HepG2 (cell line): ENCODE data around the gene CDK6. TPM values are rescaled to one million over a fixed set of nuclear protein-coding genes. Genes with fewer than 3 reads are reported as not detected.

Source experiments
- KDM1A ChIP-seq: IDR thresholded peaks from 2 replicates; pipeline ENCODE4 v1.6.1; 2016; ENCODE audit warnings: missing compliant biosample characterization
- STAT5B ChIP-seq: sonication (generic); formaldehyde crosslinking; IDR thresholded peaks from 2 replicates; pipeline ENCODE4 v1.4.0; 2020; ENCODE audit warnings: missing genetic modification reagents
- polyA plus RNA-seq, 8 experiments: library from polyadenylated mRNA; depleted of rRNA in 3 of 8; stranded (reverse) in 7 of 8; unstranded in 1 of 8; fragments of >200 nt; fragmentation: Illumina TruSeq in 4 of 8; extraction: Trizol in 4 of 8; gene quantifications; 2 replicates each; pipeline versions ENCODE4 v1.2.1 to v1.2.3, GENCODE V29; 2011 to 2016; ENCODE audit warnings: low read depth in 4 of 8, missing spikeins in 1 of 8, mixed read lengths in 1 of 8; ENCODE audit not compliant: insufficient read depth in 1 of 8
- total RNA-seq, 5 experiments: library from RNA; depleted of rRNA; stranded (reverse); fragments of >200 nt; fragmentation: Illumina TruSeq; extraction: Trizol; gene quantifications; 2 replicates each; pipeline ENCODE4 v1.2.3, GENCODE V29; 2016; ENCODE audit warnings: low read depth in 1 of 5
- TF ChIP-seq, protein P1 (sequence below): sonication (generic); formaldehyde crosslinking; IDR thresholded peaks from 2 replicates; pipeline ENCODE4 v1.4.0; 2020; ENCODE audit warnings: missing genetic modification reagents
- TF ChIP-seq, protein P2 (sequence below): sonication (generic); formaldehyde crosslinking; IDR thresholded peaks from 2 replicates; pipeline ENCODE4 v1.5.0; 2020; ENCODE audit warnings: mild to moderate bottlenecking, missing genetic modification reagents
- TF ChIP-seq, protein P3 (sequence below): sonication (generic); formaldehyde crosslinking; IDR thresholded peaks from 2 replicates; pipeline ENCODE4 v1.8.0; 2022; ENCODE audit warnings: mild to moderate bottlenecking, missing genetic modification reagents, moderate library complexity
- TF ChIP-seq, protein P4 (sequence below): sonication (generic); formaldehyde crosslinking; IDR thresholded peaks from 2 replicates; pipeline ENCODE4 v1.4.0; 2020; ENCODE audit warnings: missing genetic modification reagents, mild to moderate bottlenecking, borderline replicate concordance

Gene CDK6
- total and polyA plus RNA-seq, 2 of the 13 experiments (the other 11 are each of a cell fraction or from before 2014, with no cell fraction given) = 34.6 to 90.8 TPM

DNA sequence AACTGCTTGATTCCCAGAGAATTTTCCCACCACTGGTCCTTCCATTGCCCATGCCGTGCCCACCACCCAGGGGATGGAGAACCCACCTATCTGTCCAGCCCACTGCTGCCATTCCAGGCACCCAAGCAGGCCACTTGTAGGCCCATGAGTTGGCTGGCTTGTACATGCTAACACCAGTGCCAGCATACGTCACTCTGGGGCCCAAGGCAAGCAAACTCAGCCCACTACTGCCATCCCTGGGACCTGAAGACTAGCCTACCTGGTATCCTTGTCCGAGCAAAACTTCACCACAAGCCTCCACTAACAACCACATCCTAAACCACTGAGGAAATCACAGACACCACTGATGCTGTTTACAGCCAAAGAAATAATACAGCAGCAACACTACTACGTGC is 44.7 kb upstream of the CDK6 start (continued):
- TF ChIP-seq, protein P1, sequence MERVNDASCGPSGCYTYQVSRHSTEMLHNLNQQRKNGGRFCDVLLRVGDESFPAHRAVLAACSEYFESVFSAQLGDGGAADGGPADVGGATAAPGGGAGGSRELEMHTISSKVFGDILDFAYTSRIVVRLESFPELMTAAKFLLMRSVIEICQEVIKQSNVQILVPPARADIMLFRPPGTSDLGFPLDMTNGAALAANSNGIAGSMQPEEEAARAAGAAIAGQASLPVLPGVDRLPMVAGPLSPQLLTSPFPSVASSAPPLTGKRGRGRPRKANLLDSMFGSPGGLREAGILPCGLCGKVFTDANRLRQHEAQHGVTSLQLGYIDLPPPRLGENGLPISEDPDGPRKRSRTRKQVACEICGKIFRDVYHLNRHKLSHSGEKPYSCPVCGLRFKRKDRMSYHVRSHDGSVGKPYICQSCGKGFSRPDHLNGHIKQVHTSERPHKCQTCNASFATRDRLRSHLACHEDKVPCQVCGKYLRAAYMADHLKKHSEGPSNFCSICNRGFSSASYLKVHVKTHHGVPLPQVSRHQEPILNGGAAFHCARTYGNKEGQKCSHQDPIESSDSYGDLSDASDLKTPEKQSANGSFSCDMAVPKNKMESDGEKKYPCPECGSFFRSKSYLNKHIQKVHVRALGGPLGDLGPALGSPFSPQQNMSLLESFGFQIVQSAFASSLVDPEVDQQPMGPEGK = no peak
- TF ChIP-seq, protein P2, sequence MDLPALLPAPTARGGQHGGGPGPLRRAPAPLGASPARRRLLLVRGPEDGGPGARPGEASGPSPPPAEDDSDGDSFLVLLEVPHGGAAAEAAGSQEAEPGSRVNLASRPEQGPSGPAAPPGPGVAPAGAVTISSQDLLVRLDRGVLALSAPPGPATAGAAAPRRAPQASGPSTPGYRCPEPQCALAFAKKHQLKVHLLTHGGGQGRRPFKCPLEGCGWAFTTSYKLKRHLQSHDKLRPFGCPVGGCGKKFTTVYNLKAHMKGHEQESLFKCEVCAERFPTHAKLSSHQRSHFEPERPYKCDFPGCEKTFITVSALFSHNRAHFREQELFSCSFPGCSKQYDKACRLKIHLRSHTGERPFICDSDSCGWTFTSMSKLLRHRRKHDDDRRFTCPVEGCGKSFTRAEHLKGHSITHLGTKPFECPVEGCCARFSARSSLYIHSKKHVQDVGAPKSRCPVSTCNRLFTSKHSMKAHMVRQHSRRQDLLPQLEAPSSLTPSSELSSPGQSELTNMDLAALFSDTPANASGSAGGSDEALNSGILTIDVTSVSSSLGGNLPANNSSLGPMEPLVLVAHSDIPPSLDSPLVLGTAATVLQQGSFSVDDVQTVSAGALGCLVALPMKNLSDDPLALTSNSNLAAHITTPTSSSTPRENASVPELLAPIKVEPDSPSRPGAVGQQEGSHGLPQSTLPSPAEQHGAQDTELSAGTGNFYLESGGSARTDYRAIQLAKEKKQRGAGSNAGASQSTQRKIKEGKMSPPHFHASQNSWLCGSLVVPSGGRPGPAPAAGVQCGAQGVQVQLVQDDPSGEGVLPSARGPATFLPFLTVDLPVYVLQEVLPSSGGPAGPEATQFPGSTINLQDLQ (CRISPR knock-in tag) = no peak
- TF ChIP-seq, protein P3, sequence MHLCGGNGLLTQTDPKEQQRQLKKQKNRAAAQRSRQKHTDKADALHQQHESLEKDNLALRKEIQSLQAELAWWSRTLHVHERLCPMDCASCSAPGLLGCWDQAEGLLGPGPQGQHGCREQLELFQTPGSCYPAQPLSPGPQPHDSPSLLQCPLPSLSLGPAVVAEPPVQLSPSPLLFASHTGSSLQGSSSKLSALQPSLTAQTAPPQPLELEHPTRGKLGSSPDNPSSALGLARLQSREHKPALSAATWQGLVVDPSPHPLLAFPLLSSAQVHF (CRISPR knock-in tag) = no peak
- no peak for TF ChIP-seq STAT5B (CRISPR knock-in tag)
- no peak for TF ChIP-seq KDM1A (CRISPR knock-in tag)
- TF ChIP-seq, protein P4, sequence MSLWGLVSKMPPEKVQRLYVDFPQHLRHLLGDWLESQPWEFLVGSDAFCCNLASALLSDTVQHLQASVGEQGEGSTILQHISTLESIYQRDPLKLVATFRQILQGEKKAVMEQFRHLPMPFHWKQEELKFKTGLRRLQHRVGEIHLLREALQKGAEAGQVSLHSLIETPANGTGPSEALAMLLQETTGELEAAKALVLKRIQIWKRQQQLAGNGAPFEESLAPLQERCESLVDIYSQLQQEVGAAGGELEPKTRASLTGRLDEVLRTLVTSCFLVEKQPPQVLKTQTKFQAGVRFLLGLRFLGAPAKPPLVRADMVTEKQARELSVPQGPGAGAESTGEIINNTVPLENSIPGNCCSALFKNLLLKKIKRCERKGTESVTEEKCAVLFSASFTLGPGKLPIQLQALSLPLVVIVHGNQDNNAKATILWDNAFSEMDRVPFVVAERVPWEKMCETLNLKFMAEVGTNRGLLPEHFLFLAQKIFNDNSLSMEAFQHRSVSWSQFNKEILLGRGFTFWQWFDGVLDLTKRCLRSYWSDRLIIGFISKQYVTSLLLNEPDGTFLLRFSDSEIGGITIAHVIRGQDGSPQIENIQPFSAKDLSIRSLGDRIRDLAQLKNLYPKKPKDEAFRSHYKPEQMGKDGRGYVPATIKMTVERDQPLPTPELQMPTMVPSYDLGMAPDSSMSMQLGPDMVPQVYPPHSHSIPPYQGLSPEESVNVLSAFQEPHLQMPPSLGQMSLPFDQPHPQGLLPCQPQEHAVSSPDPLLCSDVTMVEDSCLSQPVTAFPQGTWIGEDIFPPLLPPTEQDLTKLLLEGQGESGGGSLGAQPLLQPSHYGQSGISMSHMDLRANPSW = no peak
